HCT116 (cell line): Measurements from ENCODE around the gene ENPP3. TPM values are rescaled to one million over a fixed set of nuclear protein-coding genes. Genes with fewer than 3 reads are reported as not detected.

Experiments
- ATAC-seq: fragments of 200-7000 bp; cut with Tn5 transposase; 2 replicates; pipeline ENCODE4 v1.9.1; 2020; ENCODE audit warnings: mild to moderate bottlenecking, moderate library complexity
- BruUV-seq: library from RNA; stranded (reverse); fragments of 400-500 nt; replicated peaks from 2 replicates; lab custom pipeline; 2021; lab: Mats Ljungman, UMichigan
- CTCF ChIA-PET: fragments of 300-600 bp; sonication (Branson Sonifier 250); formaldehyde crosslinking; loops from one replicate; lab custom pipeline; 2021; ENCODE audit warnings: antibody characterized with exemption; lab: Charles Lee
- POLR2A ChIA-PET: fragments of 300-600, 350-600 bp; sonication (Branson Sonifier 250); formaldehyde crosslinking; loops from one replicate; lab custom pipeline; 2021; ENCODE audit warnings: antibody characterized with exemption; lab: Charles Lee
- RAD21 ChIA-PET, 2 experiments: fragments of 300-600 bp; sonication (Branson Sonifier 250); formaldehyde crosslinking; loops; one replicate each; lab custom pipeline; 2023; ENCODE audit warnings: low total read pairs in 2 of 2; ENCODE audit not compliant: uncharacterized antibody in 2 of 2, unreplicated experiment in 2 of 2, low non-redundant PET in 1 of 2; lab: Charles Lee
- DNase-seq: peaks from one replicate; pipeline ENCODE4 v3.0.0-alpha.2; 2010; ENCODE audit warnings: low read depth, low spot score
- H2AFZ ChIP-seq: fragments of 200-600 bp; shearing (Covaris generic), sonication (generic); 2 replicates; pipeline ENCODE4 v1.6.1; 2017; ENCODE audit warnings: low read depth, mixed run types, mixed read lengths, antibody characterized with exemption, low read length; ENCODE audit not compliant: poor library complexity, severe bottlenecking
- H3K27ac ChIP-seq: 2 replicates; pipeline ENCODE4 v1.5.1; 2012; ENCODE audit warnings: low read depth, low read length
- H3K27me3 ChIP-seq: fragments of 200-600 bp; sonication (generic); 2 replicates; pipeline ENCODE4 v1.6.1; 2016; ENCODE audit warnings: mixed run types, low read length, mixed read lengths; ENCODE audit not compliant: insufficient read depth
- H3K36me3 ChIP-seq, 2 experiments: fragments of 200-500 bp in 1 of 2; fragments of 200-600 bp in 1 of 2; sonication (Bioruptor generic) in 1 of 2; sonication (generic) in 1 of 2; 2 replicates each; pipeline versions ENCODE4 v1.5.1 to v1.6.1; 2014 to 2016; ENCODE audit warnings: low read length in 2 of 2, inconsistent platforms in 1 of 2, mixed read lengths in 1 of 2, mixed run types in 1 of 2; ENCODE audit not compliant: insufficient read depth in 2 of 2, control insufficient read depth in 1 of 2
- H3K4me1 ChIP-seq, 2 experiments: fragments of 200-600 bp in 1 of 2; sonication (generic) in 1 of 2; 2 replicates each; pipeline versions ENCODE4 v1.5.1 to v1.6.1; 2012 to 2017; ENCODE audit warnings: low read length in 2 of 2, inconsistent platforms in 1 of 2, mild to moderate bottlenecking in 1 of 2, mixed read lengths in 1 of 2, mixed run types in 1 of 2, moderate library complexity in 1 of 2; ENCODE audit not compliant: insufficient read depth in 2 of 2, control insufficient read depth in 1 of 2
- H3K4me2 ChIP-seq: fragments of 200-600 bp; sonication (generic); 2 replicates; pipeline ENCODE4 v1.6.1; 2017; ENCODE audit warnings: mixed run types, low read length, mixed read lengths
- H3K4me3 ChIP-seq, 2 experiments: fragments of 200-600 bp in 1 of 2; sonication (generic) in 1 of 2; replicated peaks in 1 of 2; 2 replicates each; pipeline ENCODE4 v1.5.1; 2011 to 2016; ENCODE audit warnings: low read length in 2 of 2, control low read depth in 1 of 2, low read depth in 1 of 2, mild to moderate bottlenecking in 1 of 2, mixed read lengths in 1 of 2, mixed run types in 1 of 2
- H3K79me2 ChIP-seq: fragments of 200-600 bp; sonication (generic); 2 replicates; pipeline ENCODE4 v1.6.1; 2017; ENCODE audit warnings: mild to moderate bottlenecking, mixed run types, low read length, moderate library complexity, mixed read lengths; ENCODE audit not compliant: insufficient read depth
- H3K9ac ChIP-seq: fragments of 200-600 bp; sonication (generic); 2 replicates; pipeline ENCODE4 v1.6.1; 2016; ENCODE audit warnings: low read length, mixed read lengths
- H3K9me2 ChIP-seq: fragments of 200-600 bp; sonication (generic), shearing (Covaris generic); 2 replicates; pipeline ENCODE4 v1.6.1; 2017; ENCODE audit warnings: mixed run types, mild to moderate bottlenecking, moderate library complexity; ENCODE audit not compliant: insufficient read depth
- H3K9me3 ChIP-seq, 2 experiments: fragments of 200-500 bp in 1 of 2; fragments of 200-600 bp in 1 of 2; sonication (Bioruptor generic) in 1 of 2; sonication (generic) in 1 of 2; 2 replicates each; pipeline ENCODE4 v1.6.1; 2014 to 2017; ENCODE audit warnings: low read length in 2 of 2, mixed read lengths in 2 of 2, inconsistent platforms in 1 of 2, low read depth in 1 of 2, mild to moderate bottlenecking in 1 of 2, mixed run types in 1 of 2, moderate library complexity in 1 of 2; ENCODE audit not compliant: control insufficient read depth in 1 of 2, insufficient read depth in 1 of 2
- H4K20me1 ChIP-seq: fragments of 200-600 bp; sonication (generic), shearing (Covaris generic); 2 replicates; pipeline ENCODE4 v1.6.1; 2017; ENCODE audit warnings: mixed run types, mild to moderate bottlenecking, moderate library complexity; ENCODE audit not compliant: insufficient read depth
- EGR1 ChIP-seq: IDR thresholded peaks from 2 replicates; pipeline ENCODE4 v1.6.1; 2012; ENCODE audit warnings: low read depth
- EZH2 ChIP-seq: fragments of 200-600 bp; sonication (generic); IDR thresholded peaks from 2 replicates; pipeline ENCODE4 v1.6.1; 2017; ENCODE audit warnings: antibody characterized with exemption, mixed run types
- POLR2AphosphoS5 ChIP-seq: IDR thresholded peaks from 2 replicates; pipeline ENCODE4 v1.6.1; 2011; ENCODE audit warnings: mild to moderate bottlenecking, low read depth, low read length, moderate library complexity
- REST ChIP-seq: IDR thresholded peaks from 2 replicates; pipeline ENCODE4 v1.6.1; 2012; ENCODE audit warnings: low read depth
- SIN3A ChIP-seq: IDR thresholded peaks from 2 replicates; pipeline ENCODE4 v1.6.1; 2012; ENCODE audit warnings: low read depth
- SRF ChIP-seq: IDR thresholded peaks from 2 replicates; pipeline ENCODE4 v1.6.1; 2012; ENCODE audit warnings: low read depth
- ZFX ChIP-seq: fragments of 450-650 bp; IDR thresholded peaks from 2 replicates; pipeline ENCODE4 v1.6.1; 2017
- intact Hi-C: fragments of 100-400 bp; cut with micrococcal nuclease; formaldehyde crosslinking; loops from 2 replicates; pipeline ENCODE4 v1.10.0; 2022
- total RNA-seq: library from RNA; stranded (reverse); gene quantifications from one replicate; pipeline ENCODE4 v1.2.1, GENCODE V29; 2021; ENCODE audit not compliant: unreplicated experiment
- TF ChIP-seq, protein P1 (sequence below): IDR thresholded peaks from 2 replicates; pipeline ENCODE4 v1.6.1; 2011; ENCODE audit warnings: mild to moderate bottlenecking, low read length, moderate library complexity; ENCODE audit not compliant: insufficient replicate concordance; ENCODE audit errors: extremely low read depth
- TF ChIP-seq, protein P2 (sequence below), 3 experiments: fragments of 200-600 bp in 1 of 3; sonication (generic) in 1 of 3; IDR thresholded peaks in 2 of 3; conservative IDR thresholded peaks in 1 of 3; 2 replicates each; pipeline ENCODE4 v1.5.1; 2012 to 2017; ENCODE audit warnings: low read depth in 2 of 3, low read length in 2 of 3, antibody characterized with exemption in 1 of 3, borderline replicate concordance in 1 of 3, control low read depth in 1 of 3, mild to moderate bottlenecking in 1 of 3, mixed read lengths in 1 of 3, mixed run types in 1 of 3, moderate library complexity in 1 of 3; ENCODE audit not compliant: insufficient read depth in 1 of 3
- TF ChIP-seq, protein P3 (sequence below): IDR thresholded peaks from 2 replicates; pipeline ENCODE4 v1.6.1; 2012

Gene ENPP3
- total RNA-seq, 1 experiment from 2014 or later, result 0.15 TPM

GRCh38 chr6:131778169-131778568 lies 141.1 kb downstream of the ENPP3 start:
- Histone ChIP-seq H3K27ac (no peak overlapping the region), H3K4me3 (no peak overlapping the region), H3K36me3 (no peaks in the 10 kb centered on the region), H2AFZ (no peak overlapping the region)
- RAD21 ChIA-PET, result interaction anchor here in 1 of 2 experiments (0.6 kb wide), 1 partner anchor 410 kb away, joined by 3 read pairs; no protein-coding TSS in a partner anchor
- DNase-seq, result no peak
- TF ChIP-seq POLR2AphosphoS5, result no peak
- no peak for TF ChIP-seq ZFX
- TF ChIP-seq EGR1, result no peak
- no peak for TF ChIP-seq EZH2
- no peak for TF ChIP-seq SIN3A
- TF ChIP-seq, protein P1, sequence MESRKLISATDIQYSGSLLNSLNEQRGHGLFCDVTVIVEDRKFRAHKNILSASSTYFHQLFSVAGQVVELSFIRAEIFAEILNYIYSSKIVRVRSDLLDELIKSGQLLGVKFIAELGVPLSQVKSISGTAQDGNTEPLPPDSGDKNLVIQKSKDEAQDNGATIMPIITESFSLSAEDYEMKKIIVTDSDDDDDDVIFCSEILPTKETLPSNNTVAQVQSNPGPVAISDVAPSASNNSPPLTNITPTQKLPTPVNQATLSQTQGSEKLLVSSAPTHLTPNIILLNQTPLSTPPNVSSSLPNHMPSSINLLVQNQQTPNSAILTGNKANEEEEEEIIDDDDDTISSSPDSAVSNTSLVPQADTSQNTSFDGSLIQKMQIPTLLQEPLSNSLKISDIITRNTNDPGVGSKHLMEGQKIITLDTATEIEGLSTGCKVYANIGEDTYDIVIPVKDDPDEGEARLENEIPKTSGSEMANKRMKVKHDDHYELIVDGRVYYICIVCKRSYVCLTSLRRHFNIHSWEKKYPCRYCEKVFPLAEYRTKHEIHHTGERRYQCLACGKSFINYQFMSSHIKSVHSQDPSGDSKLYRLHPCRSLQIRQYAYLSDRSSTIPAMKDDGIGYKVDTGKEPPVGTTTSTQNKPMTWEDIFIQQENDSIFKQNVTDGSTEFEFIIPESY, result no peak
- TF ChIP-seq SRF, result no peak
- TF ChIP-seq, protein P2, sequence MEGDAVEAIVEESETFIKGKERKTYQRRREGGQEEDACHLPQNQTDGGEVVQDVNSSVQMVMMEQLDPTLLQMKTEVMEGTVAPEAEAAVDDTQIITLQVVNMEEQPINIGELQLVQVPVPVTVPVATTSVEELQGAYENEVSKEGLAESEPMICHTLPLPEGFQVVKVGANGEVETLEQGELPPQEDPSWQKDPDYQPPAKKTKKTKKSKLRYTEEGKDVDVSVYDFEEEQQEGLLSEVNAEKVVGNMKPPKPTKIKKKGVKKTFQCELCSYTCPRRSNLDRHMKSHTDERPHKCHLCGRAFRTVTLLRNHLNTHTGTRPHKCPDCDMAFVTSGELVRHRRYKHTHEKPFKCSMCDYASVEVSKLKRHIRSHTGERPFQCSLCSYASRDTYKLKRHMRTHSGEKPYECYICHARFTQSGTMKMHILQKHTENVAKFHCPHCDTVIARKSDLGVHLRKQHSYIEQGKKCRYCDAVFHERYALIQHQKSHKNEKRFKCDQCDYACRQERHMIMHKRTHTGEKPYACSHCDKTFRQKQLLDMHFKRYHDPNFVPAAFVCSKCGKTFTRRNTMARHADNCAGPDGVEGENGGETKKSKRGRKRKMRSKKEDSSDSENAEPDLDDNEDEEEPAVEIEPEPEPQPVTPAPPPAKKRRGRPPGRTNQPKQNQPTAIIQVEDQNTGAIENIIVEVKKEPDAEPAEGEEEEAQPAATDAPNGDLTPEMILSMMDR (IDR thresholded peaks at IDR 0.05 in 2 of 3, conservative IDR thresholded peaks at IDR 0.05 in 1 of 3; ENCODE audit: borderline replicate concordance in 1 of 3, insufficient read depth in 1 of 3, low read depth in 2 of 3, low read length in 2 of 3), result no peak
- no peak for TF ChIP-seq REST
- TF ChIP-seq, protein P3, sequence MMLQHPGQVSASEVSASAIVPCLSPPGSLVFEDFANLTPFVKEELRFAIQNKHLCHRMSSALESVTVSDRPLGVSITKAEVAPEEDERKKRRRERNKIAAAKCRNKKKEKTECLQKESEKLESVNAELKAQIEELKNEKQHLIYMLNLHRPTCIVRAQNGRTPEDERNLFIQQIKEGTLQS, result no peak
- TF ChIP-seq, all 23 proteins: peak for 0
- no peaks in the 10 kb centered on the region for H4K20me1 ChIP-seq
- no peak for ATAC-seq
- POLR2A ChIA-PET, result no interaction called here
- H3K79me2 ChIP-seq, result no peaks in the 10 kb centered on the region
- CTCF ChIA-PET, result no interaction called here
- intact Hi-C loops, result no loop called here
- no peaks in the 10 kb centered on the region for H3K4me1 ChIP-seq
- no peaks in the 10 kb centered on the region for H3K27me3 ChIP-seq
- H3K9ac ChIP-seq, result no peak overlapping the region
- H3K9me2 ChIP-seq, result no peaks in the 10 kb centered on the region
- H3K9me3 ChIP-seq, result no peaks in the 10 kb centered on the region
- no TSS peak for BruUV-seq
- no peak overlapping the region for H3K4me2 ChIP-seq
